Panc1 (cell line): Measurements from ENCODE around the gene NMRK1.

Experiments used
- POLR2AphosphoS5 ChIP-seq: IDR thresholded peaks from 2 replicates; pipeline ENCODE4 v1.6.1; 2012; ENCODE audit warnings: mild to moderate bottlenecking, low read depth, low read length, moderate library complexity
- SIN3A ChIP-seq: IDR thresholded peaks from 2 replicates; pipeline ENCODE4 v1.6.1; 2012; ENCODE audit warnings: low read depth, mild to moderate bottlenecking, low read length, moderate library complexity, borderline replicate concordance; ENCODE audit not compliant: insufficient read depth
- TF ChIP-seq, protein P1 (sequence below): fragments of 450-650 bp; IDR thresholded peaks from 2 replicates; pipeline ENCODE4 v1.5.1; 2017; ENCODE audit warnings: mild to moderate bottlenecking

GRCh38 chr9:75087824-75088645, at the start of gene NMRK1, which contains the start of gene OSTF1:
- TF ChIP-seq SIN3A (no peak), POLR2AphosphoS5 (no peak; the same call in 1 of the 2 replicates)
- TF ChIP-seq, protein P1, sequence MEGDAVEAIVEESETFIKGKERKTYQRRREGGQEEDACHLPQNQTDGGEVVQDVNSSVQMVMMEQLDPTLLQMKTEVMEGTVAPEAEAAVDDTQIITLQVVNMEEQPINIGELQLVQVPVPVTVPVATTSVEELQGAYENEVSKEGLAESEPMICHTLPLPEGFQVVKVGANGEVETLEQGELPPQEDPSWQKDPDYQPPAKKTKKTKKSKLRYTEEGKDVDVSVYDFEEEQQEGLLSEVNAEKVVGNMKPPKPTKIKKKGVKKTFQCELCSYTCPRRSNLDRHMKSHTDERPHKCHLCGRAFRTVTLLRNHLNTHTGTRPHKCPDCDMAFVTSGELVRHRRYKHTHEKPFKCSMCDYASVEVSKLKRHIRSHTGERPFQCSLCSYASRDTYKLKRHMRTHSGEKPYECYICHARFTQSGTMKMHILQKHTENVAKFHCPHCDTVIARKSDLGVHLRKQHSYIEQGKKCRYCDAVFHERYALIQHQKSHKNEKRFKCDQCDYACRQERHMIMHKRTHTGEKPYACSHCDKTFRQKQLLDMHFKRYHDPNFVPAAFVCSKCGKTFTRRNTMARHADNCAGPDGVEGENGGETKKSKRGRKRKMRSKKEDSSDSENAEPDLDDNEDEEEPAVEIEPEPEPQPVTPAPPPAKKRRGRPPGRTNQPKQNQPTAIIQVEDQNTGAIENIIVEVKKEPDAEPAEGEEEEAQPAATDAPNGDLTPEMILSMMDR: no peak
